Trophoblast cell (in vitro differentiated cells and primary cell): ENCODE measurements around the gene TSPAN2.

Source experiments
- DNase-seq, 2 donors: peaks; one replicate each; pipeline ENCODE4 v3.0.0-alpha.2; 2016
- H2AFZ ChIP-seq: 2 replicates; pipeline ENCODE4 v1.6.1; 2013; ENCODE audit warnings: low read length, moderate library complexity, mild to moderate bottlenecking; ENCODE audit not compliant: insufficient read depth, poor library complexity
- H2AK5ac ChIP-seq: 2 replicates; pipeline ENCODE4 v1.6.1; 2013; ENCODE audit warnings: mild to moderate bottlenecking, low read length
- H2BK120ac ChIP-seq: 2 replicates; pipeline ENCODE4 v1.6.1; 2013; ENCODE audit warnings: low read length, mild to moderate bottlenecking, moderate library complexity; ENCODE audit not compliant: insufficient read depth, poor library complexity
- H2BK12ac ChIP-seq: 2 replicates; pipeline ENCODE4 v1.6.1; 2013; ENCODE audit warnings: mild to moderate bottlenecking, low read length, moderate library complexity
- H2BK5ac ChIP-seq: 2 replicates; pipeline ENCODE4 v1.6.1; 2013; ENCODE audit warnings: low read length, low read depth, moderate library complexity, mild to moderate bottlenecking; ENCODE audit not compliant: poor library complexity
- H3K14ac ChIP-seq: 2 replicates; pipeline ENCODE4 v1.6.1; 2013; ENCODE audit warnings: mild to moderate bottlenecking, low read length
- H3K18ac ChIP-seq: 2 replicates; pipeline ENCODE4 v1.6.1; 2013; ENCODE audit warnings: mild to moderate bottlenecking, low read length
- H3K23ac ChIP-seq: 2 replicates; pipeline ENCODE4 v1.6.1; 2013; ENCODE audit warnings: low read length
- H3K27ac ChIP-seq: 2 replicates; pipeline ENCODE4 v1.5.1; 2013; ENCODE audit warnings: low read depth, mild to moderate bottlenecking, inconsistent platforms, low read length, moderate library complexity
- H3K27me3 ChIP-seq: 2 replicates; pipeline ENCODE4 v1.6.1; 2013; ENCODE audit warnings: inconsistent platforms, mild to moderate bottlenecking, low read length, moderate library complexity; ENCODE audit not compliant: insufficient read depth
- H3K36me3 ChIP-seq, 2 experiments: 1 replicate in 1 of 2; 2 replicates in 1 of 2; pipeline ENCODE4 v1.6.1; 2013; ENCODE audit warnings: low read length in 2 of 2, mild to moderate bottlenecking in 2 of 2, moderate library complexity in 1 of 2; ENCODE audit not compliant: insufficient read depth in 2 of 2, control insufficient read depth in 1 of 2
- H3K4ac ChIP-seq: 2 replicates; pipeline ENCODE4 v1.6.1; 2013; ENCODE audit warnings: low read depth, mild to moderate bottlenecking, low read length, moderate library complexity
- H3K4me1 ChIP-seq, 2 experiments: 1 replicate in 1 of 2; 2 replicates in 1 of 2; pipeline ENCODE4 v1.6.1; 2013; ENCODE audit warnings: low read length in 2 of 2, mild to moderate bottlenecking in 2 of 2, moderate library complexity in 1 of 2; ENCODE audit not compliant: insufficient read depth in 2 of 2, control insufficient read depth in 1 of 2
- H3K4me2 ChIP-seq: 2 replicates; pipeline ENCODE4 v1.6.1; 2013; ENCODE audit warnings: inconsistent platforms, mild to moderate bottlenecking, low read length, moderate library complexity
- H3K4me3 ChIP-seq: 2 replicates; pipeline ENCODE4 v1.5.1; 2013; ENCODE audit warnings: mild to moderate bottlenecking, low read depth, low read length, inconsistent platforms
- H3K79me1 ChIP-seq: one replicate; pipeline ENCODE4 v1.6.1; 2013; ENCODE audit warnings: low read length
- H3K79me2 ChIP-seq: 2 replicates; pipeline ENCODE4 v1.6.1; 2013; ENCODE audit warnings: low read length, mild to moderate bottlenecking; ENCODE audit not compliant: control insufficient read depth, insufficient read depth, poor library complexity
- H3K9ac ChIP-seq: 2 replicates; pipeline ENCODE4 v1.6.1; 2013; ENCODE audit warnings: mild to moderate bottlenecking, low read length
- H3K9me3 ChIP-seq: 2 replicates; pipeline ENCODE4 v1.6.1; 2013; ENCODE audit warnings: low read depth, mild to moderate bottlenecking, control low read depth, inconsistent platforms, low read length; ENCODE audit not compliant: insufficient read depth
- H4K12ac ChIP-seq: 2 replicates; pipeline ENCODE4 v1.6.1; 2013; ENCODE audit warnings: low read depth, mild to moderate bottlenecking, low read length, moderate library complexity
- H4K8ac ChIP-seq: 2 replicates; pipeline ENCODE4 v1.6.1; 2013; ENCODE audit warnings: low read depth, mild to moderate bottlenecking, low read length, moderate library complexity
- H4K91ac ChIP-seq: one replicate; pipeline ENCODE4 v1.6.1; 2013; ENCODE audit warnings: low read depth, mild to moderate bottlenecking, low read length, moderate library complexity
- WGBS: extraction: QIAGEN DNeasy Blood & Tissue Kit; methylation state at CpG from one replicate; pipeline ENCODE4 v1.1.7; 2013; ENCODE audit warnings: missing lambda C conversion rate; ENCODE audit not compliant: insufficient read length, insufficient coverage; ENCODE audit errors: extremely low coverage; 5-methylcytosine and 5-hydroxymethylcytosine counted together

Gene TSPAN2

GRCh38 chr1:115136706-115137105 lies 47.4 kb upstream of the TSPAN2 start:
- no peaks in the 10 kb centered on the region for H3K79me2 ChIP-seq
- H4K91ac ChIP-seq = peak overlapping the region; percentile 46
- no peak overlapping the region for H2AK5ac ChIP-seq
- H3K79me1 ChIP-seq = peaks cover 20% of the 10 kb centered on the region
- H3K36me3 ChIP-seq = no peaks in the 10 kb centered on the region
- H4K8ac ChIP-seq = no peak overlapping the region
- peaks cover 21 to 22% of the 10 kb centered on the region in 2 experiments for H3K4me1 ChIP-seq
- H3K9ac ChIP-seq = no peak overlapping the region
- H2BK120ac ChIP-seq = peak overlapping the region; percentile 19
- H3K4ac ChIP-seq = no peak overlapping the region
- H3K4me2 ChIP-seq = no peak overlapping the region
- DNase-seq = no peak
- no peak overlapping the region for H4K12ac ChIP-seq
- no peak overlapping the region for H3K23ac ChIP-seq
- no peak overlapping the region for H2BK5ac ChIP-seq
- H3K27ac ChIP-seq = no peak overlapping the region
- peak overlapping the region; percentile 51 for H2BK12ac ChIP-seq
- no peak overlapping the region for H3K14ac ChIP-seq
- H3K9me3 ChIP-seq = no peaks in the 10 kb centered on the region
- no peaks in the 10 kb centered on the region for H3K27me3 ChIP-seq
- no peak overlapping the region for H3K18ac ChIP-seq
- no peak overlapping the region for H2AFZ ChIP-seq
- H3K4me3 ChIP-seq = no peak overlapping the region

GRCh38 chr1:115136106-115136505 lies 46.8 kb upstream of the TSPAN2 start:
- no peak overlapping the region for H3K4me3 ChIP-seq
- H3K27ac ChIP-seq = no peak overlapping the region
- no peak overlapping the region for H3K4ac ChIP-seq
- peak overlapping the region; percentile 8 for H4K91ac ChIP-seq
- no peaks in the 10 kb centered on the region for H3K9me3 ChIP-seq
- no peak overlapping the region for H2AK5ac ChIP-seq
- H3K9ac ChIP-seq = no peak overlapping the region
- H4K8ac ChIP-seq = no peak overlapping the region
- peaks cover 21 to 22% of the 10 kb centered on the region in 2 experiments for H3K4me1 ChIP-seq
- no peaks in the 10 kb centered on the region for H3K79me2 ChIP-seq
- peaks cover 20% of the 10 kb centered on the region for H3K79me1 ChIP-seq
- no peak overlapping the region for H3K23ac ChIP-seq
- no peak overlapping the region for H3K4me2 ChIP-seq
- H4K12ac ChIP-seq = no peak overlapping the region
- no peak overlapping the region for H2BK5ac ChIP-seq
- no peak overlapping the region for H3K18ac ChIP-seq
- H2AFZ ChIP-seq = no peak overlapping the region
- H3K14ac ChIP-seq = no peak overlapping the region
- H3K36me3 ChIP-seq = no peaks in the 10 kb centered on the region
- no CpG with 5 or more reads among the region's 3 CpGs for WGBS
- no peaks in the 10 kb centered on the region for H3K27me3 ChIP-seq
- peak overlapping the region; percentile 2 for H2BK12ac ChIP-seq
- peak; percentile 27 to 60 for DNase-seq
- H2BK120ac ChIP-seq = no peak overlapping the region

- H3K4me2 ChIP-seq = no peak overlapping the region
- H3K4me3 ChIP-seq = no peak overlapping the region
Measured at GRCh38 chr1:115135681-115136080, 46.4 kb upstream of the TSPAN2 start.

GRCh38 chr1:115134850-115135480 lies 45.7 kb upstream of the TSPAN2 start:
- Histone ChIP-seq H3K4ac (no peak overlapping the region), H3K79me2 (no peaks in the 10 kb centered on the region), H3K4me1 (peaks cover 21 to 22% of the 10 kb centered on the region in 2 experiments), H3K4me3 (no peak overlapping the region), H2BK120ac (peak overlapping the region; percentile 89), H4K12ac (no peak overlapping the region), H3K18ac (no peak overlapping the region), H3K14ac (peak overlapping the region; percentile 45), H2AK5ac (peak overlapping the region; percentile 28), H4K91ac (peak overlapping the region; percentile 93), H2BK5ac (peak overlapping the region; percentile 80), H3K79me1 (peaks cover 17% of the 10 kb centered on the region), H3K23ac (no peak overlapping the region), H3K9ac (no peak overlapping the region), H3K36me3 (no peaks in the 10 kb centered on the region), H2BK12ac (peak overlapping the region; percentile 94), H4K8ac (peak overlapping the region; percentile 51), H3K27ac (peak overlapping the region; percentile 67), H3K27me3 (no peaks in the 10 kb centered on the region), H2AFZ (no peak overlapping the region), H3K4me2 (no peak overlapping the region), H3K9me3 (no peaks in the 10 kb centered on the region)
- WGBS = no CpG with 5 or more reads among the region's 10 CpGs
- DNase-seq = peak; percentile 87 to 92

More at GRCh38 chr1:115135681-115136080, 46.4 kb upstream of the TSPAN2 start:
- H3K79me1 ChIP-seq = peaks cover 20% of the 10 kb centered on the region
- H4K8ac ChIP-seq = no peak overlapping the region
- peak in 1 of 2 donors; percentile 44 for DNase-seq
- no peaks in the 10 kb centered on the region for H3K27me3 ChIP-seq
- H4K91ac ChIP-seq = no peak overlapping the region
- no peak overlapping the region for H3K4ac ChIP-seq
- no peak overlapping the region for H2AFZ ChIP-seq
- H2BK12ac ChIP-seq = no peak overlapping the region
- H3K79me2 ChIP-seq = no peaks in the 10 kb centered on the region
- H3K23ac ChIP-seq = no peak overlapping the region
- no peak overlapping the region for H3K14ac ChIP-seq
- H3K4me1 ChIP-seq = peaks cover 21 to 22% of the 10 kb centered on the region in 2 experiments
- H2AK5ac ChIP-seq = no peak overlapping the region
- H3K18ac ChIP-seq = no peak overlapping the region
- WGBS = 100% methylated on average over 1 of the region's 5 CpGs
- no peak overlapping the region for H4K12ac ChIP-seq
- H3K9me3 ChIP-seq = no peaks in the 10 kb centered on the region
- H3K9ac ChIP-seq = no peak overlapping the region
- H2BK5ac ChIP-seq = no peak overlapping the region
- H3K27ac ChIP-seq = peak overlapping the region; percentile 59
- no peak overlapping the region for H2BK120ac ChIP-seq
- H3K36me3 ChIP-seq = no peaks in the 10 kb centered on the region
